GM13976 (cell line): Measurements from ENCODE around the gene UMAD1.

Experiments
- DNase-seq: peaks from one replicate; pipeline ENCODE4 v3.0.0; 2012; ENCODE audit warnings: low spot score
- CTCF ChIP-seq: IDR thresholded peaks from 2 replicates; pipeline ENCODE4 v1.5.1; 2012; ENCODE audit warnings: borderline replicate concordance, mild to moderate bottlenecking; ENCODE audit not compliant: insufficient read depth; ENCODE audit errors: extremely low read depth, missing control alignments, control extremely low read depth
- in situ Hi-C: fragments of 300-500 bp; cut with MboI; formaldehyde crosslinking; loops from one replicate; pipeline ENCODE4 v1.12.0; 2022; ENCODE audit warnings: low sequenced_read_pairs, mixed read lengths, inconsistent platforms; ENCODE audit not compliant: unreplicated experiment

UMAD1 gene

GRCh38 chr7:7867846-7868571, 227.5 kb downstream of the UMAD1 start:
- DNase-seq, result no peak
- in situ Hi-C loops, result no loop called here
- TF ChIP-seq CTCF, result no peak

- DNase-seq, result peak; percentile 23
- in situ Hi-C loops, result no loop called here
- no peak for TF ChIP-seq CTCF
Observed at GRCh38 chr7:7868572-7868899, 228.0 kb downstream of the UMAD1 start.

- no peak for DNase-seq
- in situ Hi-C loops, result no loop called here
- TF ChIP-seq CTCF, result no peak
Observed at GRCh38 chr7:7869036-7869435, 228.5 kb downstream of the UMAD1 start.

- in situ Hi-C loops, result no loop called here
- no peak for DNase-seq
- TF ChIP-seq CTCF, result no peak
Observed at GRCh38 chr7:7869651-7870050, 229.1 kb downstream of the UMAD1 start.

- in situ Hi-C loops, result no loop called here
- DNase-seq, result no peak
- no peak for TF ChIP-seq CTCF
Observed at GRCh38 chr7:7870555-7870954, 230.0 kb downstream of the UMAD1 start.

GRCh38 chr7:7876419-7876818, 235.9 kb downstream of the UMAD1 start:
- TF ChIP-seq CTCF, result no peak
- in situ Hi-C loops, result no loop called here
- no peak for DNase-seq
